Activated CD8-positive, alpha-beta memory T cell treated with anti-CD3 and anti-CD28 coated beads, Interleukin-2, amount 10 ng/mL, durations not matched to agents 7 days and 5 days (primary cell): ENCODE measurements around the gene CDH20. TPM values are rescaled to one million over a fixed set of nuclear protein-coding genes. Genes with fewer than 3 reads are reported as not detected.

Source experiments
- ATAC-seq: fragments of 150-1000 bp; cut with Tn5 transposase; one replicate; pipeline ENCODE4 v1.10.0; 2021; ENCODE audit warnings: moderate library complexity
- CTCF ChIA-PET: fragments of 350-600 bp; sonication (Branson Sonifier 250); formaldehyde crosslinking; loops from one replicate; lab custom pipeline; 2021; ENCODE audit warnings: antibody characterized with exemption; lab: Charles Lee
- DNase-seq: peaks from one replicate; pipeline ENCODE4 v3.0.0-alpha.2; 2020
- H3K27ac Mint-ChIP-seq: one replicate; pipeline ENCODE4 v1.8.0; 2021; ENCODE audit warnings: mild to moderate bottlenecking, mixed read lengths
- H3K27me3 Mint-ChIP-seq: one replicate; pipeline ENCODE4 v1.8.0; 2021; ENCODE audit warnings: mixed read lengths
- H3K36me3 Mint-ChIP-seq: one replicate; pipeline ENCODE4 v1.8.0; 2021; ENCODE audit warnings: mild to moderate bottlenecking, mixed read lengths
- H3K4me1 Mint-ChIP-seq: one replicate; pipeline ENCODE4 v1.8.0; 2021; ENCODE audit warnings: mixed read lengths
- H3K4me3 Mint-ChIP-seq: one replicate; pipeline ENCODE4 v1.8.0; 2021; ENCODE audit warnings: mild to moderate bottlenecking, moderate library complexity, mixed read lengths
- H3K9me3 Mint-ChIP-seq: one replicate; pipeline ENCODE4 v1.8.0; 2022; ENCODE audit warnings: low read depth, mixed read lengths
- total RNA-seq, 2 experiments: library from RNA; stranded (reverse); gene quantifications; one replicate each; pipeline ENCODE4 v1.2.3, GENCODE V29; 2021

CDH20 gene
- under 1 TPM in 1 of 2 experiments, not detected in 1; 0.07 TPM for total RNA-seq

DNA sequence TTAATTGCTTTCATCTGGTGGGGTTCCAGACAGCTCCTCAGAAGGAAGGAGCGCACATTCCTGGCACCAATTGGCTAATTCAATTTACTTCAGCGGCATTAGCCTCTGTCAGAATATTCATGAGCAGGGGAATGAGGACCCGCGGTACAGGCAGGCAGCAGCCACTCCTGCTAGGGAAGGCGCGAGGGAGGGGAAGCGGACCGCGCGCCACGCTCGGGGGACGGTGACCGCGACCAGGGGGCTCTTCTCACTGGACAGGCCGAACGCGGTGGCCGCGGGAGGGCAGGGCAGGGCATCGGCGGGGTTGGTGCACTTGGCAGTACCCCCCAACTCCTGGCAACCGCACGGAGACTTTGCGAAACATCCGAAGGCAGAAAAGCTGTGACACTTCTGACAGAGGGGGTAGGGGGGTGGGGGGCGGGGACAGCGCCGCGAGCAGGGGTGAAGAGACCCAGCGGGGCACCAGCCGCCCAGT, at the start of gene CDH20:
Gene CDH20 (plus strand): TSS at position 160 of the 475 bp plus-strand sequence.
- no peak for DNase-seq
- Mint-ChIP-seq H3K4me1 (no peaks in the 10 kb centered on the region), H3K27ac (no peak within 1 kb of the TSS), H3K36me3 (peaks cover 2% of the 10 kb centered on the region), H3K9me3 (no peaks in the 10 kb centered on the region), H3K4me3 (no peak within 1 kb of the TSS), H3K27me3 (peaks cover 35% of the 10 kb centered on the region)
- ATAC-seq: no peak
- CTCF ChIA-PET: no interaction called here

DNA sequence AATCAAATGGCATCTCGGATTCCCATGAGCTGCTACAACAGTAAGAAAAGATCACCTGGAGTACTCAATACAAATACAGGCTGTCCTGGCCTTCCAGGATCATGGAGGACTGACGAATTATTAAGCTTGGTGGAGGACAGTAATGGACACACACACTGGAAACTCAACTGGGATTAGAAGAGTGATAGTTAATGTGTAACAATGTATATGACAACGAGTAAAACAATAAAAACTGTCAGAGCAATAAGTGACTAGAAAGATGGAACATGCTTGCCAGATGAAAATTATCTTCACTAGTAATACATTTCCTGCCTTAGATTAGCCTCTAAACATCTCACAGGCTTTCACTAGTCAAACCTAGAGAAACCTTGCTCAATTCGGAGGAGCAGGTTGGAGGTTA, 49.2 kb upstream of the CDH20 start:
- CTCF ChIA-PET: no interaction called here
- ATAC-seq: no peak
- no peaks in the 10 kb centered on the region for H3K4me1 Mint-ChIP-seq

DNA sequence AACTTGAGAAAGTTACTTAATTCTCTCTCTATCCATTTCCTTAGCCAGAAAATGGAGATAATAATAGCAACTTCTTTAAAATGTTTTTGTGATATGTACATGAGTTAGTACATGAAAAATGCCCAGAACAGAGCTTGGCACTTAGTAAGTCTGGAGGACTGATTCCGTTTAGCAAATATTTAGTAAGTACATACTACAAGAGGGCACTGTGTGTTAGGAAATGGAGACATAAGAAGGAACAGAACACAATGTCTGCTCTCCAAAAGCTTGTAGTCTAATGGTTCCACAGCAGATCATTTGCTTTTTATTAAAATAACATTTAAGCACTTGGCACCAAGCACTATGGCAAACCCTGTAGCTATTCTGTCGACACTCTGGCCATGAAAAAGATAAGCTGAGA, 47.5 kb upstream of the CDH20 start:
- no peaks in the 10 kb centered on the region for H3K36me3 Mint-ChIP-seq
- H3K9me3 Mint-ChIP-seq: peaks cover 3% of the 10 kb centered on the region
- DNase-seq (no peak), ATAC-seq (no peak)
- H3K27ac Mint-ChIP-seq: no peak overlapping the region
- no peaks in the 10 kb centered on the region for H3K27me3 Mint-ChIP-seq
- no peaks in the 10 kb centered on the region for H3K4me1 Mint-ChIP-seq
- H3K4me3 Mint-ChIP-seq: no peak overlapping the region
- CTCF ChIA-PET: no interaction called here

More for the DNA sequence above, 49.2 kb upstream of the CDH20 start:
- Mint-ChIP-seq H3K4me3 (no peak overlapping the region), H3K27me3 (no peaks in the 10 kb centered on the region), H3K27ac (no peak overlapping the region), H3K9me3 (peaks cover 5% of the 10 kb centered on the region), H3K36me3 (no peaks in the 10 kb centered on the region)
- DNase-seq: no peak

DNA sequence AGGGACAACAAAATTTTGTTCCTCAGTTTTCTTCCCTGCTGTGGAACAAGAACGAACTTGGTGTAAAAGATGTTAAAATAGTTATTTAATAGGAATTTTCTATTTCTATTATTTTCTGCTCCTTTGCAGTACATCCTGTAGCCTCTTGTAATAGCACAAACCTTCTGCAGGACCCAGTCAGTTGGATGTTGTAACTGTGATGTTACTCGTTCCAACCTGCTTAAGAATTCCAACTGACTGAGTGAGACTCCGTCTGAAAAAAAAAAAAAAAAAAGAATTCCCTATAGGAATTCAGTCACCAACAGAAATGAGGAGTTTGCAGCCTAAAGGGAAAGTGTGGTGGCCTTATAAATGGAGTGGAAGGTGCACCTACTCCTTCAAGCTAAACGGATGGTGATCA, 46.4 kb upstream of the CDH20 start:
- Mint-ChIP-seq H3K27ac (no peak overlapping the region), H3K4me3 (no peak overlapping the region), H3K9me3 (peaks cover 3% of the 10 kb centered on the region), H3K4me1 (no peaks in the 10 kb centered on the region), H3K27me3 (no peaks in the 10 kb centered on the region), H3K36me3 (no peaks in the 10 kb centered on the region)
- DNase-seq: no peak
- no peak for ATAC-seq
- CTCF ChIA-PET: no interaction called here

DNA sequence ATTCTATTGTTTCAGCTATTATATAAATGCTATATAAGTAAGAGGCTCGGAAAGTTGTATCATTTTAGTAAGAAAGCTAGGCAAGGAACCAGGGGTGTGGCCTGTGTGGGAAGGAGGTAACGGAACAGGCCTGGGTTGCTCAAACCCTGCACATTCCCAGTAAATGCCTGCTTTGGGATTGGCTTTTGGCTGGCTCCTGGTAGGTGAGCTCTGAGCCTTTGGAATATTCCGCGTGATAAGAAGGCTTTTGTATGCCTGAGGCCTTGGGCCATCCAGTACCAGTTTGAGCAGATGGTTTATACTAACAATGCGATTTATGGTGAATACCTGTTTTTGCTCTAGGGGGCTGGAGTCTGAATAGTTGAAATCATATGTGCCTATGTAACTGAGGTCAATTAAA, 42.6 kb upstream of the CDH20 start:
- Mint-ChIP-seq H3K9me3 (no peaks in the 10 kb centered on the region), H3K27ac (no peak overlapping the region), H3K27me3 (no peaks in the 10 kb centered on the region), H3K36me3 (no peaks in the 10 kb centered on the region), H3K4me3 (no peak overlapping the region), H3K4me1 (no peaks in the 10 kb centered on the region)
- CTCF ChIA-PET: no interaction called here
- DNase-seq: no peak
- no peak for ATAC-seq

DNA sequence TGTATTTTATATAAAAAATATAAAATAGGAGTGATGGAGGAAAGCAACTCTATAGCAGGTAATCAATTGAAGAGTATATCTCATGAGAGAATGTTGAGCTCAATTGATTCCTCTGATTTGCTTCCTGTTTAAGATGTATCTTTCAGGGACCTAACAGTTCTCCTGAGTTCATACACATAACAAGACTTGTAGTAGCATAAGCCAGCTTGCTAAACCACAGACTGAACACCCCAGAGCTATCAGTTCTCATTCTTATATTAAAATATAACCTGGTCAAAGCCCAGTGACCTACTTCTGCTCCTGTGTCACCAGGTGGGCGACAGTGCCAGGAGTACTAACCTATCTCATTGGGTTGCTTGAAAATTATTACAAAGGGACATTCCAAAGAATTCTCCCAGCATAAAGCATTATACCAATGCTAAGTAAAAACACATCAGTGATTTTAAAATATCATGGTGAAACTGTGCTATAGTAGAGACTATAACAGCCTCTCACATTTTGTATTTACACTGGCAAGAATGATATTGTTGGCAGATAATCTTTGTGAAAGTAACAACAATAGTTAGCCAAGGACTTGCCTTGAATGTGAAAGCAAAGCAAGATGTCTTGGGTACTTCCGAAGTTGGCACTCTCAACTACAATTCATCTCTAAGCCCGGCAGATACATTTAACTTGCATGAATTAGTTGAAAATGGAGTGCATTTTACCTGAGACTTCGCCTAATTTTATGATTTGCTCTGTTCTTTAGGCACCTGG, 40.8 kb upstream of the CDH20 start:
- H3K9me3 Mint-ChIP-seq: no peaks in the 10 kb centered on the region
- H3K4me1 Mint-ChIP-seq: no peaks in the 10 kb centered on the region
- no peak for DNase-seq
- no peak overlapping the region for H3K27ac Mint-ChIP-seq
- no peak for ATAC-seq
- no peak overlapping the region for H3K4me3 Mint-ChIP-seq
- CTCF ChIA-PET: no interaction called here
- H3K27me3 Mint-ChIP-seq: no peaks in the 10 kb centered on the region
- H3K36me3 Mint-ChIP-seq: no peaks in the 10 kb centered on the region

DNA sequence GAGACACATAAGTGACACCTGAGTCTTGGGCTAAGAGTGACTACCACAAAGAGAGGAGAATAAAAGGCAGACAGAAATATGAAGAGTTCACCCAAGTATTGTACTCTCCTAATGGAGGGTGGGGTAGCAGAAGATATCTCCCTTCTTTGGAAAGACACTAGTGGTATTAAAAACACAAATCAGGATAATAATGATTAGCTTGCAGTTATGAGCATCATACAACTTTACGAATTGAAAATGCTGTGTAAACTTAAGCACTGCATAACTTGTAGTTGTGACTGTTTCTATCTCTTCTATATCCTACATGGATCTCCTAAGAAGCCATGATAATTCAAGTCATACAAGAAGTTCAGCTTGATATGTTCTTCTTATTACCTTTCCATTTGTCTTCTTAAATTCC, 38.1 kb upstream of the CDH20 start:
- no peaks in the 10 kb centered on the region for H3K27me3 Mint-ChIP-seq
- H3K9me3 Mint-ChIP-seq: no peaks in the 10 kb centered on the region
- H3K27ac Mint-ChIP-seq: no peak overlapping the region
- no peaks in the 10 kb centered on the region for H3K4me1 Mint-ChIP-seq
- DNase-seq (no peak), ATAC-seq (no peak)
- H3K36me3 Mint-ChIP-seq: no peaks in the 10 kb centered on the region
- CTCF ChIA-PET: no interaction called here
- H3K4me3 Mint-ChIP-seq: no peak overlapping the region

DNA sequence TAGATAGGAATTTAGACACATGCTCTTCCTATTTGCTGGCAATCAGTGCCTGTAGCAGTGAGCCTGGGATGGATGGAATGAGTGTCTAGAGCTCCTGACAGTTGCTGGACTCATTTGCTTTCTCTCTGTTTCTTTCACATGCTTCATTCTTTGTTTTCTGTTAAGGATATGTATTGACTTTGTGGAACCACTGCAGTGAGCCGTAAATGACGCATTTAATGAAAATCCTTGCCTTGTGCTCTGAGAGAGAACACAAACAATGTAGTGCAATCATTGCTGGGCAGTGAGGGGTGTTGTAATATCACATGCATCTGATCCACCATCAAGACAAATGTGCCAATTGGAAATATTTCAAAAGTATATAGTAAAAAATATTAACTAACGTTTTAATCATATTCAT, 25.2 kb upstream of the CDH20 start:
- Mint-ChIP-seq H3K27me3 (no peaks in the 10 kb centered on the region), H3K27ac (no peak overlapping the region), H3K4me3 (no peak overlapping the region), H3K4me1 (no peaks in the 10 kb centered on the region), H3K36me3 (no peaks in the 10 kb centered on the region), H3K9me3 (no peaks in the 10 kb centered on the region)
- ATAC-seq (no peak), DNase-seq (no peak)
- CTCF ChIA-PET: no interaction called here

DNA sequence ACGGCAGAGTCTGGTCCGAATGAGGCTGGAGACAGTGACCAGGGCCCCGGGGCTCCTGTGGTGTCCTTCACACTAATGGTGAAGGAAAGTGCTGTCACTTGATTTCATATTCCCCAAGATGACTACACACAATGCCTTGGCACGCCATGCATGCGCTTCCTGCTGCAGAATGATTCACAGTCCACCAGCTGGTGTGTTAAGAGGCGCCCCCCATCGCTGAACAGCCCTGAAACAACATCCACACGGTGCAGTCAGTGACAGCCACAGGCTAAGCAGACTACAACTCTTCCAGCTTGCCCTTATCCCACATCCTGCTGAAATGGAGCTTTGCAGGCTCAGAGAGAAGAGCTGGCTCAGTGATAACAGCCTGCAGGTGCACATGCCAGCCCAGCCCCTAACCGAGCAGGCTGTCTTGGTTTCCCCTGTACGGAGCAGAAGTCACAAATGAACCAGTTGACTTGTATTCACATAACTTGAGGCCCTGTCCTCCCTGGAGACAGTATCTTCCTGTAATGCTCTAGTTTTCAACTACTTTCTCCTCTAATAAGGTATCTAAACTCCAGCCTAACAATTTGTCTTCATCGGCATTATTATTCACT, 24.3 kb upstream of the CDH20 start:
- Mint-ChIP-seq H3K4me1 (no peaks in the 10 kb centered on the region), H3K9me3 (peaks cover 1% of the 10 kb centered on the region), H3K27me3 (no peaks in the 10 kb centered on the region), H3K27ac (no peak overlapping the region), H3K36me3 (no peaks in the 10 kb centered on the region), H3K4me3 (no peak overlapping the region)
- CTCF ChIA-PET: no interaction called here
- no peak for ATAC-seq
- no peak for DNase-seq

DNA sequence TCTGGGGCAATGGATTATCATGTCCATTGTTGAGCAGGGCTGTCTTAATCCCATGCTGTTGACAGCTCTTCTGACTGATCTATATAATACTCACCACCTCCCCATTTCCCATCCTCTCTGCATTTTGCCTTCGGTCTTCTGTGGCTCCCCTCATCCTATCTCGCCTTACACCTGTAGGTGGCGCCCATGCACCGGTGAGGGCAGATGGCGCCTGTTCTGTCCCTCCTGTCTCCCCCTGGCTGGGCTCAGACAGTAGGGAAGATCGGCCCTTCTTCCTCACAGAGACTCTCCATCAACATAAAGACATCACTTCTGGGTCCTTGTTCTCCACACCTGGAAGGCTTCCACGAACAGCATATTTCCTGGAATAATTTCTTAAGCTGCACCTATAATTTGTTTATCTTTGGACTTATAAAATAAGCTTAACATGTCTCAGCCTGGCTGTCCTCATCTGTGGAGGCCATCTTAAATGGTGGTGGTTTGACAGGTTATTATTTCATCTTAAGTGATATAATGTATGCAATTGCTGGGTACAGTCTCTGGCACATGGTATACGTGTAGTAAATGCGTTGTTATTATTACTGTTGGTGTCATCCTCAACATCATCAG, 10.9 kb upstream of the CDH20 start:
- no peak overlapping the region for H3K27ac Mint-ChIP-seq
- ATAC-seq: no peak
- CTCF ChIA-PET: interaction anchor here (0.7 kb wide), 1 partner anchor 180 kb away, joined by 4 read pairs; no protein-coding TSS in a partner anchor

DNA sequence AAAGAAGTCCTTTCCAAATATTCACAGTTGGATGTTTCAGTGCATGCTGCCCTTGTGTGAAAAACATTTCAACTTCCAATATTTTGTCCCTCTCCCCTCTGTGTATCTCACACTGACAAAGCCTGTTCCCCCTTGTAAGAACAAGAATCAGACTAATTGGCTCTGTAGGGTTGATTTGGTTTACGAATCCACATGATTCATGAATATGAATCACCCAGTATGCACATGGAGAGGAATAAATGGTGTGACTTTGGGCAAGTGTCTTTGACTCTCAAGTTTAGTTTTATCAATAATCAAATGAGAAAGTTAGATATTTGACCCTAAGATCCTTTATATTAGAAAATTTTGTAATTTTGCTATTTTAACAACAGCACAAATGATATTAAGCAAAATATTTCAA, 9.3 kb upstream of the CDH20 start:
- no peaks in the 10 kb centered on the region for H3K27me3 Mint-ChIP-seq
- ATAC-seq: no peak
- CTCF ChIA-PET: no interaction called here
- H3K4me3 Mint-ChIP-seq: no peak overlapping the region
- no peaks in the 10 kb centered on the region for H3K36me3 Mint-ChIP-seq
- no peak for DNase-seq
- H3K4me1 Mint-ChIP-seq: no peaks in the 10 kb centered on the region
- H3K9me3 Mint-ChIP-seq: no peaks in the 10 kb centered on the region
- H3K27ac Mint-ChIP-seq: no peak overlapping the region

More for the DNA sequence above, 10.9 kb upstream of the CDH20 start:
- Mint-ChIP-seq H3K36me3 (no peaks in the 10 kb centered on the region), H3K4me3 (no peak overlapping the region), H3K9me3 (peaks cover 1% of the 10 kb centered on the region), H3K27me3 (no peaks in the 10 kb centered on the region), H3K4me1 (no peaks in the 10 kb centered on the region)
- DNase-seq: peak; percentile 49

DNA sequence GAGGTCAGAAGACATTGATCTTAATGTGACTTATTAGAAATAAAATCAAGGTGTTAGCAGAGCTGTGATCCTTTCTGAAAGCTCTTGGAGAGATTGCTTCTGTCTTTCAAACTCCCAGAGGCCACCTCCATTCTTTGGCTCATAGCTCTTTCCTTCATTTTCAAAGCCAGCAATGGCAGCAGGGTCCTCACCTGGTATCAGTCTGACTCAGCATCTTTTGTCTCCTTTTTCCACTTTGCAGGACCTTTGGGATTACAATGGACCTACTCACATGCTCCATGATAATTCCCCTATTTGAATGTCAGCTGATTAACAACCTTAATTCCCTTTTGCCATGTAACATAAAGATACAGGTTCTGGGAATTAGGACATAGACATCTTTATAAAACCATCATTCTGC, 6.8 kb upstream of the CDH20 start:
- no peak for DNase-seq
- CTCF ChIA-PET: no interaction called here
- H3K36me3 Mint-ChIP-seq: no peaks in the 10 kb centered on the region
- no peaks in the 10 kb centered on the region for H3K27me3 Mint-ChIP-seq
- no peak for ATAC-seq
- no peaks in the 10 kb centered on the region for H3K9me3 Mint-ChIP-seq
- H3K27ac Mint-ChIP-seq: no peak overlapping the region
- no peaks in the 10 kb centered on the region for H3K4me1 Mint-ChIP-seq
- H3K4me3 Mint-ChIP-seq: no peak overlapping the region

DNA sequence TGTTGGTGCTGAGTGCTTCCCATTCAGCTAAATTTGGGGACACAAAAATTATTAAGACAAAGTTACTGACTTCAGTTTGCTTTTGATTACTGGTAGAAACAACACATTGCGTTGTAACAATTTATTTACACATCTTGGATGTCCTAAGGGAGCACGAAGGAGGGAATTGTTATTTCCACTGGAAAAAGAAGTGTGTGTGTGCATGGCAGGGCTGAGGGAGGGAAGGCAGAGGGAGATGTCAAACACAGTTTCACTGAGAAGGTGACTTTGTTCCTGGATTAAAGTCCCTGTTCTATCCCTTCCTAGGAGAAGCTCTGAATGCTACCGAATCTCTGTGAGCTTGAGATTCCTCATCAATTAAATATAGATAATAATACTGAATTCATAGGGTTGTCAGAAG, 3.8 kb upstream of the CDH20 start:
- no peak for DNase-seq
- ATAC-seq: no peak
- H3K27ac Mint-ChIP-seq: no peak overlapping the region
- no peak overlapping the region for H3K4me3 Mint-ChIP-seq
- no peaks in the 10 kb centered on the region for H3K9me3 Mint-ChIP-seq
- CTCF ChIA-PET: no interaction called here
- peaks cover 1% of the 10 kb centered on the region for H3K36me3 Mint-ChIP-seq
- peaks cover 17% of the 10 kb centered on the region for H3K27me3 Mint-ChIP-seq
- no peaks in the 10 kb centered on the region for H3K4me1 Mint-ChIP-seq

DNA sequence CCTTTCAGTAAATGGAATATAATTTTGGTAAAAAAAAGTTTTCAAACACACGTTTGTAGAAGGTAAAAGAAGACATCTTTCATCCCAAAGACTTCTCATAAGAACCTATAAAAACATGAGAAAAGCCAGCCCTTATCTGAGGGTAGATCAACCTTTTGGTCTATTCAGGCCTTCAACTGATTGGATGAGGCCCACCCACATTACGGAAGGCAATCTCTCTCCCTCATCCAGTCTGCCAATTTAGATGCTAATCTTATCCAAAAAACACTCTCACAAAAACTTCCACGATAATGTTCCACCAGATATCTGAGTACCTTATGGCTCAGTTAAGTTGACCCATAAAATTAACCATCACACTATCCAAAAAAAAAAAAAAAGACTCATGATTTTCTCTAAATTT, 2.2 kb upstream of the CDH20 start:
- Mint-ChIP-seq H3K9me3 (no peaks in the 10 kb centered on the region), H3K27me3 (peaks cover 32% of the 10 kb centered on the region), H3K36me3 (peaks cover 2% of the 10 kb centered on the region), H3K4me1 (no peaks in the 10 kb centered on the region), H3K4me3 (no peak overlapping the region), H3K27ac (no peak overlapping the region)
- CTCF ChIA-PET: no interaction called here
- ATAC-seq (no peak), DNase-seq (no peak)
